Activated T-cell treated with anti-CD3 and anti-CD28 coated beads, Interleukin-2, amount 50 U/mL, for 24 hours (primary cell): Measurements from ENCODE around the gene KAZALD1.

Experiments
- DNase-seq: peaks from one replicate; pipeline ENCODE4 v3.0.0-alpha.2; 2020
- H3K27ac Mint-ChIP-seq: 2 replicates; pipeline ENCODE4 v1.8.0; 2020; ENCODE audit warnings: mild to moderate bottlenecking, mixed read lengths
- H3K27me3 Mint-ChIP-seq: 2 replicates; pipeline ENCODE4 v1.8.0; 2020; ENCODE audit warnings: mixed read lengths
- H3K36me3 Mint-ChIP-seq: 2 replicates; pipeline ENCODE4 v1.8.0; 2020; ENCODE audit warnings: low read depth, mixed read lengths
- H3K4me1 Mint-ChIP-seq: 2 replicates; pipeline ENCODE4 v1.8.0; 2020; ENCODE audit warnings: low read depth, mixed read lengths
- H3K4me3 Mint-ChIP-seq: 2 replicates; pipeline ENCODE4 v1.8.0; 2020; ENCODE audit warnings: mild to moderate bottlenecking, moderate library complexity, mixed read lengths
- H3K9me3 Mint-ChIP-seq: 2 replicates; pipeline ENCODE4 v1.8.0; 2020; ENCODE audit warnings: mixed read lengths

KAZALD1 gene

DNA sequence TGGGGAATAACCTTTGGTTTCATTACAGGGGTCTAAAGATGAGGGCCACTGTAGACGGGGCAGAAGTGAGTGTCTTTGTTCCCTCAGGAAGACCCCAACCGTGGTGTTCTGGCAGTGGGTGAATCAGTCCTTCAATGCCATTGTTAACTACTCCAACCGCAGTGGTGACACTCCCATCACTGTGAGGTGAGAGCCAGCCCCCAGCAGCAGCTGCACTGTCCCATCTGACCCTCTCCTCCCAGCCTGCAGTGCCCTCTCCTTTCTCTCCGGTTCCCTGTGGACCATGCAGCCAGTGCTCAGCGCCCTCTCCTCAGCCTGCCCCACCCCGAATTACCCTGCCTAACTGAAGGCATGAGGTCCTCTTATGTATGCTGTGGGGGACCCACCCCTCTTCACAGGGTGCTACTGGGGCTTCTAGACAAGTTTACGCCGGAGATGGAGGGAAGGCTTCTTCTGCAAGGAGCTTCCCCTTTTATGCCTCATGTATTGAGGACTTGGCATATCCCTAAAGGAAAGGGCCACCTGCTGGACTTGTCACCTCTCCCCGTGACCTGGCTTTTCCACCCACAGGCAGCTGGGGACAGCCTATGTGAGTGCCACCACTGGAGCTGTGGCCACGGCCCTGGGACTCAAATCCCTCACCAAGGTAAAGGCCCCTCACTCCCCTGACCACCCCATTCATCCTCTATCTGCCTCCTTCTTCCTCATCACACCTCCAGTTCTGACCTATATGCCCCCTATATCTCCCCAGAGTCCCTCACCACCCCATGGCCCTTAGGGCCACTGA, 25.7 kb upstream of the KAZALD1 start:
- Mint-ChIP-seq H3K27ac (no peak overlapping the region), H3K4me1 (peaks cover 25% of the 10 kb centered on the region), H3K36me3 (peaks cover 41% of the 10 kb centered on the region), H3K9me3 (no peaks in the 10 kb centered on the region), H3K4me3 (no peak overlapping the region), H3K27me3 (no peaks in the 10 kb centered on the region)
- no peak for DNase-seq

DNA sequence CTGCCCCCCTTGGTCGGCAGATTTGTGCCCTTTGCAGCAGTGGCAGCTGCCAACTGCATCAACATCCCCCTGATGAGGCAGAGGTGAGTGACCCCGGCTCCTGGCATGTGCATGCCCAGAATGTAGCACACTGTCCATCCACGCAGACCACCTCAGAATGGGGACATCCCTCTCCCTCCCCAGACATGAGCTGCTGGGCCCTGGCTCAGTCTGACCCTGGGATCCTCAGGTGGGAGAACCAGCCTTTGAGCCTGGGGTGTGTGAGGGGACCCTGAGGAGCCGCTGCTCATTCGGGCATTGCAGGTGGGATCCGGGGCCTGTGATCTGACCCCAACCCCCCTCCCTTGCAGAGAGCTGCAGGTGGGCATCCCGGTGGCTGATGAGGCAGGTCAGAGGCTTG, 25.1 kb upstream of the KAZALD1 start:
- Mint-ChIP-seq H3K4me3 (no peak overlapping the region), H3K27me3 (no peaks in the 10 kb centered on the region), H3K9me3 (no peaks in the 10 kb centered on the region), H3K36me3 (peaks cover 37% of the 10 kb centered on the region), H3K27ac (no peak overlapping the region), H3K4me1 (peaks cover 21% of the 10 kb centered on the region)
- DNase-seq = no peak

DNA sequence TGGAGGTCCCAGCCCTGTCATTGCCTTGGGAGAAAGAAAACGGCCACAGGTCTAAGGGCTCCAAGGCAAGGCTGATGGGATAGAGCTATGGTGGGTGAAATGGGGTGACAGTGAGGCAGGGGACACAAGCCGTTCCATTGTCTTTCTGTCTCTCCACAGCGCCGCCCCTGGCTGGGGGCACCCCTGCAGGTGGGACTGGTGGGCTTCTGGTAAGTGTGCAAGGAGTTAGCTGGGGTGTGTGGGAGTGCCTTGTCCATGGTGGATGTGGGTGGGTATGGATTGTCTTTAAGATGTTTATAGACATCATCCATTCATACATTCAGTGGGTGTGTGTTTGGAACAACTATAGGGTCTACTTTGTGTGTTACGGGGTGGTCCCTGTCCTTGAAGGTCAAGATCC, 23.3 kb upstream of the KAZALD1 start:
- no peaks in the 10 kb centered on the region for H3K27me3 Mint-ChIP-seq
- H3K36me3 Mint-ChIP-seq = peaks cover 37% of the 10 kb centered on the region
- no peak for DNase-seq
- peaks cover 25% of the 10 kb centered on the region for H3K4me1 Mint-ChIP-seq
- no peak overlapping the region for H3K4me3 Mint-ChIP-seq
- H3K9me3 Mint-ChIP-seq = no peaks in the 10 kb centered on the region
- H3K27ac Mint-ChIP-seq = no peak overlapping the region

DNA sequence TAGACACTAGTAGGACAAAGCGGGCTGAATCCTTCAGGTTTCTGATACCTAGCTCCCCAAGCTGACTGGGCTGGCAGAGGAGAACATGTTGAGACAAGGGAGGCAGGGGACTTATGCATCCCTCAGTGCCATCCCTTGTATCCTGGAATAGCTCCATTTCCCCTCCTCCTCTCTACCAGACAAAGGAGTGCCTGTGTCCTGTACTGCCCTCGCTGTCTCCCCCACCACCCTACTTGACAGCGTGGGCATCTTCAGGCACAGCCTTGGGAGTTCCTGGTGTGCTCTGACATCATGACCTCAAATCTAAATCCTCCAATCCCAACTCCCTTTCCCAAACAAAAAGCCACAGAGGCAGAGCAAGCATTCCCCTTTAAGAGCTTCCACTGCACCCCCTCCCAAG, 21.7 kb upstream of the KAZALD1 start:
- peaks cover 37% of the 10 kb centered on the region for H3K36me3 Mint-ChIP-seq

DNA sequence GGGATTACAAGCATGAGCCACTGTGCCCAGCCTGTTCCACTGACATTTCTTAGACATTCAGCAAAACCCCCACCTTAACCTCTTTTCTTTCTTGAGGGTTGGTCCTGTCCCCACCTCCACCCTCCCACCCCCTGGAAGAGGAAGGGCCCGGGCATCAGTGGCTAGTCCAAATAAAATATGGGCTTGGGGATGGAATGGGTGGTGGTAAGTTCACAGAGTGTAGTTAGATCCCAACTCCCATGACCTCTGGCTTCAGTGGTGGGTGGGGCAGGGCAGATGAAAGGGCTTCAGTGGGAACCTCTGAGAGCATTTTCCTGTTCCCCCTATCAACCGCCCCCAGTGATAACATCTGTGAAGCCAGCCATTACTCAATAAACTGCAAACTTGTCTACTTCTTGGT, 20.9 kb upstream of the KAZALD1 start:
- Mint-ChIP-seq H3K27ac (peak overlapping the region; percentile 45), H3K27me3 (peaks cover 8% of the 10 kb centered on the region), H3K36me3 (peaks cover 32% of the 10 kb centered on the region), H3K4me1 (peaks cover 22% of the 10 kb centered on the region), H3K4me3 (no peak overlapping the region), H3K9me3 (no peaks in the 10 kb centered on the region)
- no peak for DNase-seq

More for the DNA sequence above, 21.7 kb upstream of the KAZALD1 start:
- peaks cover 22% of the 10 kb centered on the region for H3K4me1 Mint-ChIP-seq
- no peak for DNase-seq
- peaks cover 4% of the 10 kb centered on the region for H3K27me3 Mint-ChIP-seq
- H3K27ac Mint-ChIP-seq = no peak overlapping the region
- H3K4me3 Mint-ChIP-seq = no peak overlapping the region
- no peaks in the 10 kb centered on the region for H3K9me3 Mint-ChIP-seq

DNA sequence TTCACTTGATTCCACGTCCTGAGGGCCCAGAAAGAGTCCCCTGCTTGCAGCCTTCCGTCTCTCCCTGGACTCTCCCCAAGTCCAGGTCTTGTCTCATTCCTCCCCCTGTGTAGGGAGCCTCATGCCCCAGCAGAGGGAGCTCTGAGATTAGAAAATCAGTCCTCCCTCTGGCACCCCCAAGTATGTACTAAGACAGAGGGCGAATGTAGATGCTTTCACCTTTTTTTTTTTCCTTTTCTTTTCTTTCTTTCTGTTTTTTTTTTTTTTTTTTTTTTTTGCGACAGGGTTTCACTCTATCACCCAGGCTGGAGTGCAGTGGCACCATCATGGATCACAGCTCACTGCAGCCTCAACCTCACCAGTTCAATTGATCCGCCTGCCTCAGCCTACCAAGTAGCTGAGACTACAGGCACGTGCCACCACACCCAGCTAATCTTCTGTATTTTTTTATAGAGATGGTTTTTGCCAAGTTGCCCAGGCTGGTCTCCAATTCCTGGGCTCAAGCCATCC, 20.5 kb upstream of the KAZALD1 start:
- Mint-ChIP-seq H3K27me3 (peaks cover 10% of the 10 kb centered on the region), H3K36me3 (peaks cover 27% of the 10 kb centered on the region), H3K4me3 (no peak overlapping the region), H3K27ac (peak overlapping the region; percentile 45), H3K9me3 (no peaks in the 10 kb centered on the region), H3K4me1 (peaks cover 22% of the 10 kb centered on the region)
- DNase-seq = peak; percentile 74

DNA sequence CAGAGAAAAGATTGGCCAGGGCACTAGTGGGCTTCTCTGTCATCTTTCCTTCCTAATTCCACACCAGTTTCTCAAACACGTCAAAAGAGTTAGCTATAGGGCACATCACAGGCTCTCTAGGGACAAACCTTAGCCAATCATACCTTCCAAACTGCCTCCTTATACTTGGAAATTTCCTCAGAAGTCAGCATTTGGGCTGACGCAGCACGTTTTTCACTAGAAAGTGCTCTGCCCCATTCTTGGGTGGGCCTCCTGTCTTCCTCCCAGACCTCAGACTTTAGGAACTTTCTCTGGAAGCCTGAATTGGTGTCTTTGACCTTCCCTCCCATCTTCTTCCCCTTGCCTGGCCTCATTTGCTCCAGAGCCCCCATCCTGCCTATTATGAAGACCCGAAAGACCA, 19.7 kb upstream of the KAZALD1 start:
- H3K27me3 Mint-ChIP-seq = peaks cover 18% of the 10 kb centered on the region
- peaks cover 19% of the 10 kb centered on the region for H3K36me3 Mint-ChIP-seq
- DNase-seq = no peak
- H3K4me1 Mint-ChIP-seq = peaks cover 22% of the 10 kb centered on the region
- H3K27ac Mint-ChIP-seq = peak overlapping the region; percentile 93
- no peaks in the 10 kb centered on the region for H3K9me3 Mint-ChIP-seq
- H3K4me3 Mint-ChIP-seq = peak overlapping the region; percentile 86

DNA sequence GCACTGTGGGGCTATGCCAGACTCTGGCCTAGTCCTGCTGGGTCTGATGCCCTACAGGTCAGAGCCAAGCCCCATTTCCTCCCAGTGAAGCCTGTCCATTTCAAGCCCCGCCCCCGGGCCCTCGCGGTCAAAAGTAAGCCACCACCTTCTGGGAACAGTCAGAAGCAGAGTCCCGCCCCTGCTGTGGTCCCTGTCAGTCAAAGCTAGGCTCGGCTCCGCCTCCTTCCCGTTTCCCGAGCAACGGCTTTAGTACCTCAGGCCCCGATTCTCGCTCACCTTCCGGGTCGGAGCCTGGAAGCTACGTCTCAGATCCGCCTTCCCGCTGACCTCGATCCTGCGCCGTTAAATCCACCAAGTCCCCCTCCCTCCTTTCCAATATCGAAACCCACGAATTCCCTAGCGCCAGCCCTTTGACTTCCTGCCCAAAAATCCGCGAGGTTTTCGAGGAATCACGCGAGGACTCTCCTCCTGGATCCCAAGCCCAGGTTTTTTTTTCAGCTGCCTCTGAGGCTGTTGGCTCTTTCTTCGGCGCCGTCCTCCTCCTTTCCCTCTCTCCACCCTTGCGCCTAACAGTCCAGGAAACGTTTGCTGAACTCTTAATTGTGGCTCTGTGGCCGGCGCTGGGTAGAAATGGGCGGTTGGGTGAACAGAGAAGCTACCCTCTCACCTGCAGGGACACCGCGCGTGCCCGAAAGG, 19.0 kb upstream of the KAZALD1 start:
- H3K9me3 Mint-ChIP-seq = no peaks in the 10 kb centered on the region
- peaks cover 12% of the 10 kb centered on the region for H3K36me3 Mint-ChIP-seq
- DNase-seq = peak; percentile 93
- H3K27me3 Mint-ChIP-seq = peaks cover 25% of the 10 kb centered on the region
- peaks cover 22% of the 10 kb centered on the region for H3K4me1 Mint-ChIP-seq
- H3K4me3 Mint-ChIP-seq = peak overlapping the region; percentile 86
- peak overlapping the region; percentile 93 for H3K27ac Mint-ChIP-seq

DNA sequence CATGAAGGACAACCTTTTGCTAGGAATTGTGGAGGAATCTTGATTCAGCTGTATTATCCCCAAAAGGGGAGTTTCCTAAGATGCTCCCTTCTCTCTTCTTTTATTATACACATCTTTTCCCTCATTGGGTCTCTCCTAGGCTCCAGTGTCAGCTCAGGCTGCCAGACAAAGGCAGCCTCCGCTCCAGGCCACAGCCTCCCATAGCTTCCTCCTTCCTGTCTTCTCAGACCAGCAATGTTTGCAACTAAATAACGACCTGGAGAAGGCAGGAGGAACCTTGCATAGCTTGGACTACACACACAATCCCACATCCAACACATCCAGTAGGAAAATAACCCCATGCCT, 18.5 kb upstream of the KAZALD1 start:
- H3K9me3 Mint-ChIP-seq = no peaks in the 10 kb centered on the region
- peak overlapping the region; percentile 86 for H3K4me3 Mint-ChIP-seq
- peaks cover 8% of the 10 kb centered on the region for H3K36me3 Mint-ChIP-seq
- no peak for DNase-seq
- peaks cover 30% of the 10 kb centered on the region for H3K27me3 Mint-ChIP-seq
- H3K27ac Mint-ChIP-seq = peak overlapping the region; percentile 93
- H3K4me1 Mint-ChIP-seq = peaks cover 23% of the 10 kb centered on the region

DNA sequence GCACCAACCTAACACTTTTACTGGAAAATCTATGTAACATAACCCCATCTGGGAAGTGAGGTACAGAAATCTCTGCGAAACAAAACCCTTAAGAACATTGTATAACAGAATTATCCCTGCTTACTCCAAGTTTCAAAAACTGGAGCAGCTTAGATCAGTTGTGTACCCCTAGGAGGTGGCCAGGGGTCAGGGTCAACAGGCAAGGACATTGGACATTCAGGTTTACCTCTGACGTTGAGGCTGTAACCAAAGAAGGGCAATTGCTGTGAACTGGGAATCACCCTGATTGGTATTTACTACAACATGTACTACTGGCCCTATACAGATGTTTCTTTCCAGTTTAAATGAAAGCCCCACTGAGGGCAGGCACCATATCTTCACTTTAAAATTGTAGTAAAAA, 17.7 kb upstream of the KAZALD1 start:
- no peaks in the 10 kb centered on the region for H3K9me3 Mint-ChIP-seq
- peaks cover 38% of the 10 kb centered on the region for H3K27me3 Mint-ChIP-seq
- H3K4me1 Mint-ChIP-seq = peaks cover 26% of the 10 kb centered on the region
- no peak overlapping the region for H3K4me3 Mint-ChIP-seq
- H3K36me3 Mint-ChIP-seq = peaks cover 4% of the 10 kb centered on the region
- no peak for DNase-seq
- H3K27ac Mint-ChIP-seq = no peak overlapping the region

DNA sequence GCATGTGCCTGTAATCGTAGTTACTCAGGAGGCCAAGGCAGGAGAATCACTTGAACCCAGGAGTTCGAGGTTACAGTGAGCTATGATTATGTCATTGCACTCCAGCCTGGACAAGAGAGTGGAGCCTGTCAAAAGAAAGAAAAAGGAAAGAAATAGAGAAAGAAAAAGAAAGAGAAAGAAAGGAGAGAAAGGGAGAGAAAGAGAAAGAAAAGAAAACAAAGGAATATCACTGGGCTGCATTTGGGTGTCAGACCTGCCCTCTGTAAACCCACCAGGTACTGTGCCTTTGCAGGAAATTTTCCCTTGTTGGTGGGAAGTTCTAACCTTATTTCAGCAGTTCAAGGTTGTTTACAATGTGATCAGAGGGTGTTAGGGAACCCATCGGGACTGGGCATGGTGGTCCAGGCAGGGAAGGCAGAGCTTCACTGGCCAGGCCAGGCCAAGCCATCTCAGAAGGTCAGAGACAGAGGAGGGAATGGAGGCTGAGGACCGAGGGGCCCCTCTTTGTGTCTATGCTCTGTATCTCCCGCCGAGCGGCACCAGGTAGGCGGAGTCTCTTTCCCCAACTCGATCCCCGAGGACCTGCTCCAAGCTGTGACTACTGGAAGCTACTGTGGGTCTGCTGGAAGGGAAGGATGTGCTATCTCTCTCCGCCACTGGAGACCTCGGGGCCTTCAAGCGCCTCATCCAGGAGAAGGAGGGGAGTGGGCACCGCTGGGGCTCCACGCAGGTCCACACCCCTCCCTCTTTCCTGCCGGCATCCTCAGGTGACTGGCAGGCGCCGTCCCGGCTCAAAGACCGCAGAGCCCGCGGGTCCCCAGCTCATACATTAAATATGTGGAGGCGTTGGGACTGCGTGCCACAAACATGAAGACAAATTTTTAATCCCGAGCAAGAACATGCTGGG, 15.2 kb upstream of the KAZALD1 start:
- Mint-ChIP-seq H3K27ac (no peak overlapping the region), H3K9me3 (no peaks in the 10 kb centered on the region), H3K4me1 (peaks cover 27% of the 10 kb centered on the region), H3K36me3 (no peaks in the 10 kb centered on the region), H3K27me3 (peaks cover 58% of the 10 kb centered on the region), H3K4me3 (no peak overlapping the region)
- no peak for DNase-seq

DNA sequence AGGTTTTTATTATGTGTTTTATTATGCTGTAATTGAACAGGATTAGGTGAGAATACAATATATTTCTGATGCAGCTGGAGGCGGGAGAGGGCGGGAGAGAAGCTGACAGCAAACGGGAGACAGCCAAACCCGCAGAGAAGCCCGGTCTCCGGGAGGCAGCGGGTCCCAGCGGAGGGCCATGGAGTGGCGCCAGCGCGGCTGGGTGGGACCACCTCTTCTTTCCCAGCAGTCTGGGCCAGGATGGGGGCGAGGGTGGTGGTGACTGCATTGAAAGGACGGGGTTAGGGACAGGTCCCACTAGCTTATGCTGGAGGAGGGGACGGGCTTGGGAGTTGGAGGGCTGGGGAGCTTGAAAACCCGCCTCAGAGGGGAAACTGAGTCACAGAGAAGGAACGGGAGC, 14.5 kb upstream of the KAZALD1 start:
- no peaks in the 10 kb centered on the region for H3K9me3 Mint-ChIP-seq
- peaks cover 58% of the 10 kb centered on the region for H3K27me3 Mint-ChIP-seq
- H3K4me3 Mint-ChIP-seq = no peak overlapping the region
- H3K36me3 Mint-ChIP-seq = no peaks in the 10 kb centered on the region
- no peak for DNase-seq
- H3K27ac Mint-ChIP-seq = no peak overlapping the region
- peaks cover 22% of the 10 kb centered on the region for H3K4me1 Mint-ChIP-seq

DNA sequence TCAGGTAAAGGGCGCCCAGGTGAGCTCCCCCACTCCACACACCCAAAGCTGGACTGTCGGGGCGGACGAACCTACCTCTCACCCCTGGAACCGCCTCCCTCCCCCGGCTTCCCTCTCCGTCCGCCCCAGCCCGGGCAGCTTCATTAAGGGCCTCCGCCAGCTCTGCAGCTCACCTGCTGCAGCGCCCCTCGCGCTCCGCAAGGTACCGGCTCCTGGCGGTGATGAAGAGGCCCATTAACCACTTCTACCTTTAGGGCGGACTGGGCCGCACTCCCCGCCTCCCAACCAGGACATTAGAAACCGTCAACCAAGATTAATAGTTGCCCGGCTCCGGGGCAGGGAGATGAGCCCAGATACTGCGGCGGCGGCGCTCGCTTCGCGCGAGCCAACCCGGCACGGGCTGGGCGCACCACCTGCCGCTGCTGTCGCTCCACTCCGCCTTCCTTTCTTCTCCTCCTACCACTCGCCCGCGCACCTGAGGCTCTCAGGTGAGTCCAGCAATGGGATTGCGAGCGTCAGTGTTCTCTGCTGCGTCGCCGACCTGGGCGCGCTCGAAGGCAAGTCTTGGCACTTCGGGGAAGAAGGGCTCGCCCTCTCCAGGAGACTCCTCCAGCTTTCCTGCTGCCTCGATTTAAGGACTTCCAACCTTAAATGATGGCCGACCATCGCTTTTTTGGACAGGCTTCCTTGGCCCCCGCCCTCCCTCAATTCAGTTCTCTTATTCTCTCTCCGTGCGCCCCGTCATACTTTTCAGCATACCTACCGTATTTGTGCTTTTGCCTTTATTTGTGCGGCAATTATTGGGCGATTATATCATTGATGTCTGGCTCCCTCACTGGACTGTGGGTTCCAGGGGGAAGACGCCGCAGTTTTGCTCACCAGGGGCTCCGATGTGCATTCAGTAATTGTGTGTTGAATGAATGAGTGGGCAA, 13.6 kb upstream of the KAZALD1 start:
- no peaks in the 10 kb centered on the region for H3K36me3 Mint-ChIP-seq
- H3K27me3 Mint-ChIP-seq = peaks cover 58% of the 10 kb centered on the region

More for the DNA sequence above, 13.6 kb upstream of the KAZALD1 start:
- peaks cover 13% of the 10 kb centered on the region for H3K4me1 Mint-ChIP-seq
- no peak overlapping the region for H3K4me3 Mint-ChIP-seq
- DNase-seq = no peak
- H3K27ac Mint-ChIP-seq = no peak overlapping the region
- H3K9me3 Mint-ChIP-seq = no peaks in the 10 kb centered on the region
